HG03575 (cell line): ENCODE results near the gene CD70.
"Not testable (repeated sequence)": the region's sequence is repeated elsewhere in the genome, so short reads cannot be mapped to it uniquely, and the experiment has no call there.

Source experiments
- ATAC-seq: cut with Tn5 transposase; IDR thresholded peaks from one replicate; pipeline ENCODE4 v1.9.1; 2021; ENCODE audit not compliant: unreplicated experiment, insufficient number of reproducible peaks, low FRiP score; ENCODE audit errors: extremely low read depth

CD70 gene

GRCh38 chr19:6590827-6591319 is at the start of gene CD70:
Gene CD70 (minus strand): TSS chr19:6591150. CDS start chr19:6591002, 148 bp downstream.
- no peak for ATAC-seq

- ATAC-seq: not testable (repeated sequence)
These were observed 49.4 kb upstream of the CD70 start for GRCh38 chr19:6640333-6640732.

GRCh38 chr19:6639439-6639838 is 48.5 kb upstream of the CD70 start:
- ATAC-seq: no peak

- not testable (repeated sequence) for ATAC-seq
These were observed 42.5 kb upstream of the CD70 start for GRCh38 chr19:6633456-6633813.

- ATAC-seq: not testable (repeated sequence)
These were observed 42.0 kb upstream of the CD70 start for GRCh38 chr19:6632747-6633455.

GRCh38 chr19:6632002-6632621 is 41.2 kb upstream of the CD70 start:
- ATAC-seq: no peak

GRCh38 chr19:6626764-6627163 is 35.8 kb upstream of the CD70 start:
- no peak for ATAC-seq

- ATAC-seq: no peak
These were observed 26.4 kb upstream of the CD70 start for GRCh38 chr19:6617374-6617773.

GRCh38 chr19:6616011-6616410 is 25.1 kb upstream of the CD70 start:
- ATAC-seq: no peak

- no peak for ATAC-seq
These were observed 22.8 kb upstream of the CD70 start for GRCh38 chr19:6613711-6614110.

- ATAC-seq: no peak
These were observed 20.2 kb upstream of the CD70 start for GRCh38 chr19:6610934-6611852.

GRCh38 chr19:6608940-6609339 is 18.0 kb upstream of the CD70 start:
- no peak for ATAC-seq

GRCh38 chr19:6608146-6608545 is 17.2 kb upstream of the CD70 start:
- not testable (repeated sequence) for ATAC-seq

GRCh38 chr19:6606276-6607070 is 15.5 kb upstream of the CD70 start:
- ATAC-seq: not testable (repeated sequence)

GRCh38 chr19:6604906-6605305 is 14.0 kb upstream of the CD70 start:
- ATAC-seq: no peak

GRCh38 chr19:6602729-6603114 is 11.8 kb upstream of the CD70 start:
- no peak for ATAC-seq

- not testable (repeated sequence) for ATAC-seq
These were observed 10.6 kb upstream of the CD70 start for GRCh38 chr19:6601537-6602052.

- ATAC-seq: not testable (repeated sequence)
These were observed 10.1 kb upstream of the CD70 start for GRCh38 chr19:6600951-6601536.
